K562 (cell line): Measurements from ENCODE around the gene C17orf113. TPM values are rescaled to one million over a fixed set of nuclear protein-coding genes. Genes with fewer than 3 reads are reported as not detected.
A peak's percentile ranks its signal among the peaks of the same experiment; 100 is the strongest.

Source experiments
- BDP1 ChIP-seq: IDR thresholded peaks from 3 replicates; pipeline ENCODE4 v1.6.1; 2011; ENCODE audit not compliant: insufficient read length, insufficient read depth
- BRD9 ChIP-seq: fragments of 450-650 bp; IDR thresholded peaks from 2 replicates; pipeline ENCODE4 v1.6.1; 2018; ENCODE audit warnings: low read depth; ENCODE audit not compliant: partially characterized antibody
- CC2D1A ChIP-seq: fragments of 450-650 bp; IDR thresholded peaks from 2 replicates; pipeline ENCODE4 v1.6.1; 2017; ENCODE audit warnings: mild to moderate bottlenecking
- FOXA1 ChIP-seq: fragments of 450-650 bp; IDR thresholded peaks from 2 replicates; pipeline ENCODE4 v1.6.1; 2016; ENCODE audit warnings: mild to moderate bottlenecking, borderline replicate concordance
- GATA2 ChIP-seq: sonication (generic); formaldehyde crosslinking; IDR thresholded peaks from 2 replicates; pipeline ENCODE4 v1.4.0; 2020; ENCODE audit warnings: mild to moderate bottlenecking, missing genetic modification reagents
- NFE2L1 ChIP-seq: fragments of 450-650 bp; IDR thresholded peaks from 2 replicates; pipeline ENCODE4 v1.6.1; 2016; ENCODE audit warnings: missing genetic modification characterization, low read depth, mild to moderate bottlenecking, missing compliant biosample characterization, moderate library complexity, borderline replicate concordance
- TCF7 ChIP-seq: sonication (generic); IDR thresholded peaks from 2 replicates; pipeline ENCODE4 v1.6.1; 2016; ENCODE audit warnings: antibody characterized with exemption, borderline replicate concordance
- TOE1 ChIP-seq, 2 experiments: fragments of 450-650 bp in 1 of 2; sonication (generic) in 1 of 2; formaldehyde crosslinking in 1 of 2; IDR thresholded peaks; 2 replicates each; pipeline versions ENCODE4 v1.7.1 to v1.8.0; 2016 to 2022; ENCODE audit warnings: borderline replicate concordance in 2 of 2, mild to moderate bottlenecking in 2 of 2, antibody characterized with exemption in 1 of 2, inconsistent platforms in 1 of 2, low read depth in 1 of 2, missing genetic modification reagents in 1 of 2, moderate library complexity in 1 of 2
- ZFP36 ChIP-seq: fragments of 150-350 bp; IDR thresholded peaks from 2 replicates; pipeline ENCODE4 v1.6.1; 2018; ENCODE audit warnings: low read length, low read depth; ENCODE audit not compliant: partially characterized antibody
- ZNF134 ChIP-seq: fragments of 250-450 bp; sonication (Bioruptor Pico); conservative IDR thresholded peaks from 2 replicates; pipeline ENCODE4 v1.4.0; 2020
- ZNF224 ChIP-seq: sonication (generic); formaldehyde crosslinking; IDR thresholded peaks from 2 replicates; pipeline ENCODE4 v1.8.0; 2022; ENCODE audit warnings: mild to moderate bottlenecking, missing genetic modification reagents
- ZNF445 ChIP-seq: fragments of 250-450 bp; sonication (Bioruptor Pico); IDR thresholded peaks from 2 replicates; pipeline ENCODE4 v1.4.0; 2020; ENCODE audit warnings: low read depth, mild to moderate bottlenecking, moderate library complexity
- polyA plus RNA-seq, 8 experiments: library from polyadenylated mRNA; depleted of rRNA in 4 of 8; stranded (reverse) in 5 of 8; unstranded in 3 of 8; fragments of >200 nt; fragmentation: Nextera tagmentation in 2 of 8; fragmentation: Illumina TruSeq in 1 of 8; extraction: Ambion mirVana in 2 of 8; extraction: Trizol in 1 of 8; gene quantifications; 2 replicates each; pipeline versions ENCODE4 v1.2.1 to v1.2.3, GENCODE V29; 2011 to 2014; ENCODE audit warnings: inconsistent platforms in 1 of 8, missing spikeins in 1 of 8
- total RNA-seq, 7 experiments: library from RNA; depleted of rRNA in 6 of 7; stranded (reverse); fragments of >200 nt in 6 of 7; fragmentation: Illumina TruSeq in 2 of 7; extraction: Trizol in 2 of 7; gene quantifications; 2 replicates each; pipeline versions ENCODE4 v1.2.1 to v1.2.3, GENCODE V29; 2011 to 2021; ENCODE audit warnings: low replicate concordance in 1 of 7
- TF ChIP-seq, protein P1 (sequence below): conservative IDR thresholded peaks from 2 replicates; pipeline ENCODE4 v1.6.1; 2011; ENCODE audit warnings: low read depth, mild to moderate bottlenecking, low read length; ENCODE audit not compliant: control insufficient read depth
- TF ChIP-seq, protein P2 (sequence below), 2 experiments: fragments of 450-650 bp in 1 of 2; sonication (generic) in 1 of 2; formaldehyde crosslinking in 1 of 2; IDR thresholded peaks in 1 of 2; conservative IDR thresholded peaks in 1 of 2; 2 replicates each; pipeline versions ENCODE4 v1.6.1 to v1.8.1; 2016 to 2023; ENCODE audit warnings: mild to moderate bottlenecking in 2 of 2, moderate library complexity in 2 of 2, inconsistent platforms in 1 of 2, missing genetic modification reagents in 1 of 2
- TF ChIP-seq, protein P3 (sequence below): sonication (generic); formaldehyde crosslinking; IDR thresholded peaks from 2 replicates; pipeline ENCODE4 v1.8.1; 2022; ENCODE audit warnings: missing genetic modification reagents

The C17orf113 gene
- total and polyA plus RNA-seq, 9 of the 15 experiments (the other 6 are each of a cell fraction or from before 2014, with no cell fraction given) = 0.10 to 1.2 (median 0.31) TPM

GRCh38 chr17:42019509-42020404 is 30.6 kb downstream of the C17orf113 start, which contains the start of gene NKIRAS2 (continued):
- TF ChIP-seq ZNF224 (CRISPR knock-in tag) (no peak), BDP1 (no peak), NFE2L1 (tag) (no peak), ZFP36 (no peak), CC2D1A (peak; percentile 73), GATA2 (no peak), ZNF134 (CRISPR knock-in tag) (no peak), BRD9 (no peak), TCF7 (no peak), FOXA1 (no peak), TOE1 (IDR thresholded peaks at IDR 0.05; ENCODE audit: borderline replicate concordance) (peak; percentile 61; the same call in 1 of the 2 replicates), TOE1 (CRISPR knock-in tag; IDR thresholded peaks at IDR 0.05; ENCODE audit: borderline replicate concordance, low read depth) (no peak), ZNF445 (CRISPR knock-in tag) (no peak)
- TF ChIP-seq, protein P1, sequence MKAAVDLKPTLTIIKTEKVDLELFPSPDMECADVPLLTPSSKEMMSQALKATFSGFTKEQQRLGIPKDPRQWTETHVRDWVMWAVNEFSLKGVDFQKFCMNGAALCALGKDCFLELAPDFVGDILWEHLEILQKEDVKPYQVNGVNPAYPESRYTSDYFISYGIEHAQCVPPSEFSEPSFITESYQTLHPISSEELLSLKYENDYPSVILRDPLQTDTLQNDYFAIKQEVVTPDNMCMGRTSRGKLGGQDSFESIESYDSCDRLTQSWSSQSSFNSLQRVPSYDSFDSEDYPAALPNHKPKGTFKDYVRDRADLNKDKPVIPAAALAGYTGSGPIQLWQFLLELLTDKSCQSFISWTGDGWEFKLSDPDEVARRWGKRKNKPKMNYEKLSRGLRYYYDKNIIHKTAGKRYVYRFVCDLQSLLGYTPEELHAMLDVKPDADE = peak; percentile 74; the same call in 1 of the 2 replicates
- TF ChIP-seq, protein P2, sequence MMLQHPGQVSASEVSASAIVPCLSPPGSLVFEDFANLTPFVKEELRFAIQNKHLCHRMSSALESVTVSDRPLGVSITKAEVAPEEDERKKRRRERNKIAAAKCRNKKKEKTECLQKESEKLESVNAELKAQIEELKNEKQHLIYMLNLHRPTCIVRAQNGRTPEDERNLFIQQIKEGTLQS (IDR thresholded peaks at IDR 0.05) = no peak
- TF ChIP-seq, protein P2 (CRISPR knock-in tag; conservative IDR thresholded peaks at IDR 0.05) = no peak
- TF ChIP-seq, protein P3, sequence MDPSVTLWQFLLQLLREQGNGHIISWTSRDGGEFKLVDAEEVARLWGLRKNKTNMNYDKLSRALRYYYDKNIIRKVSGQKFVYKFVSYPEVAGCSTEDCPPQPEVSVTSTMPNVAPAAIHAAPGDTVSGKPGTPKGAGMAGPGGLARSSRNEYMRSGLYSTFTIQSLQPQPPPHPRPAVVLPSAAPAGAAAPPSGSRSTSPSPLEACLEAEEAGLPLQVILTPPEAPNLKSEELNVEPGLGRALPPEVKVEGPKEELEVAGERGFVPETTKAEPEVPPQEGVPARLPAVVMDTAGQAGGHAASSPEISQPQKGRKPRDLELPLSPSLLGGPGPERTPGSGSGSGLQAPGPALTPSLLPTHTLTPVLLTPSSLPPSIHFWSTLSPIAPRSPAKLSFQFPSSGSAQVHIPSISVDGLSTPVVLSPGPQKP (CRISPR knock-in tag) = no peak
